Liver (tissue), 3 donors: Measurements from ENCODE around the gene SLC25A29.

ENCODE experiments used
- FOXA1 ChIP-seq: IDR thresholded peaks from 2 replicates; pipeline ENCODE4 v1.6.1; 2016; ENCODE audit warnings: antibody characterized with exemption
- MAX ChIP-seq: IDR thresholded peaks from 2 replicates; pipeline ENCODE4 v1.6.1; 2016; ENCODE audit warnings: antibody characterized with exemption
- REST ChIP-seq: IDR thresholded peaks from 2 replicates; pipeline ENCODE4 v1.6.1; 2016; ENCODE audit warnings: antibody characterized with exemption, mild to moderate bottlenecking
- TF ChIP-seq, protein P1 (sequence below): fragments of 150-350 bp; IDR thresholded peaks from 2 replicates; pipeline ENCODE4 v1.5.1; 2017; ENCODE audit warnings: improper control_type of control experiment, low read depth, low read length; ENCODE audit not compliant: missing input control
- TF ChIP-seq, protein P2 (sequence below): IDR thresholded peaks from 2 replicates; pipeline ENCODE4 v1.6.1; 2016; ENCODE audit warnings: antibody characterized with exemption
- donor health status: healthy.
- donor health status: healthy.

GRCh38 chr14:100339766-100340422, 33.6 kb upstream of the SLC25A29 start:
- TF ChIP-seq, protein P1, sequence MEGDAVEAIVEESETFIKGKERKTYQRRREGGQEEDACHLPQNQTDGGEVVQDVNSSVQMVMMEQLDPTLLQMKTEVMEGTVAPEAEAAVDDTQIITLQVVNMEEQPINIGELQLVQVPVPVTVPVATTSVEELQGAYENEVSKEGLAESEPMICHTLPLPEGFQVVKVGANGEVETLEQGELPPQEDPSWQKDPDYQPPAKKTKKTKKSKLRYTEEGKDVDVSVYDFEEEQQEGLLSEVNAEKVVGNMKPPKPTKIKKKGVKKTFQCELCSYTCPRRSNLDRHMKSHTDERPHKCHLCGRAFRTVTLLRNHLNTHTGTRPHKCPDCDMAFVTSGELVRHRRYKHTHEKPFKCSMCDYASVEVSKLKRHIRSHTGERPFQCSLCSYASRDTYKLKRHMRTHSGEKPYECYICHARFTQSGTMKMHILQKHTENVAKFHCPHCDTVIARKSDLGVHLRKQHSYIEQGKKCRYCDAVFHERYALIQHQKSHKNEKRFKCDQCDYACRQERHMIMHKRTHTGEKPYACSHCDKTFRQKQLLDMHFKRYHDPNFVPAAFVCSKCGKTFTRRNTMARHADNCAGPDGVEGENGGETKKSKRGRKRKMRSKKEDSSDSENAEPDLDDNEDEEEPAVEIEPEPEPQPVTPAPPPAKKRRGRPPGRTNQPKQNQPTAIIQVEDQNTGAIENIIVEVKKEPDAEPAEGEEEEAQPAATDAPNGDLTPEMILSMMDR, result no peak
- TF ChIP-seq MAX, result no peak
- TF ChIP-seq, protein P2, sequence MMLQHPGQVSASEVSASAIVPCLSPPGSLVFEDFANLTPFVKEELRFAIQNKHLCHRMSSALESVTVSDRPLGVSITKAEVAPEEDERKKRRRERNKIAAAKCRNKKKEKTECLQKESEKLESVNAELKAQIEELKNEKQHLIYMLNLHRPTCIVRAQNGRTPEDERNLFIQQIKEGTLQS, result no peak
- TF ChIP-seq REST, result no peak
- no peak for TF ChIP-seq FOXA1
